Astrocyte (in vitro differentiated cells and primary cell): ENCODE results near the gene RBM38.

ENCODE experiments used
- CTCF ChIP-seq: IDR thresholded peaks from 2 replicates; pipeline ENCODE4 v1.5.1; 2011; ENCODE audit warnings: low read depth, mild to moderate bottlenecking, inconsistent platforms, low read length, moderate library complexity; ENCODE audit not compliant: insufficient read depth
- EZH2 ChIP-seq: IDR thresholded peaks from 2 replicates; pipeline ENCODE4 v1.6.1; 2012; ENCODE audit warnings: mild to moderate bottlenecking, low read length, inconsistent platforms; ENCODE audit not compliant: insufficient read depth

DNA sequence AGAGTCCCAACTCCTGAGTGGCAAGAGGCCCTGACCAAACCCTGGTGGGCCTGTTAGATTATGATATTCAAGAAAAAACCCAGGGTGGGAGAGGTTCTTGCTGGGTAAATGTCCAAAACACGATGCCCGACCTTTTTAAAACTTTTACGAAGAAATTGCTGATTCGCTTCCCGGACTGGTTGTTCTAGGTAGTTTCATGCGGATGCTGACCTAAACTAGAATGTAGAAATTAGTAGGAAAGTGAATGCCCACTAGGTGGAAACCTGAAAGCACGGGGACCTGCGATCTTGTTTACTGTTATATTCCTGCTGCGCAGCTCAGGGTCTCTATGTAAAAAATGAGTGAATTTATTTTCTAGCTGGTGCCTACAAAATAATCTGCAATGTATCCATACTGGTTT, 37.8 kb upstream of the RBM38 start:
- TF ChIP-seq CTCF (no peak), EZH2 (no peak)
